ENCODE measurements around the gene KRTAP5-7. TPM values are rescaled to one million over a fixed set of nuclear protein-coding genes. Genes with fewer than 3 reads are reported as not detected.
"Not testable (repeated sequence)": the region's sequence is repeated elsewhere in the genome, so short reads cannot be mapped to it uniquely, and the experiment has no call there.

Gene KRTAP5-7
- total RNA-seq, 1 donor: 0.09 TPM

GRCh38 chr11:71562120-71562519 is 35.1 kb downstream of the KRTAP5-7 start:
- no peak overlapping the region for H3K4me3 ChIP-seq (ENCODE audit: low read depth, low read length)
- no peak for TF ChIP-seq CTCF (IDR thresholded peaks at IDR 0.05; ENCODE audit: insufficient read depth, low read length)
- DNase-seq (ENCODE audit: low read depth): peak; percentile 15

- no peak for TF ChIP-seq CTCF (IDR thresholded peaks at IDR 0.05; ENCODE audit: insufficient read depth, low read length)
- DNase-seq (ENCODE audit: low read depth): peak; percentile 14
Observed at GRCh38 chr11:71563406-71563805, 36.3 kb downstream of the KRTAP5-7 start.

GRCh38 chr11:71564430-71564829 is 37.4 kb downstream of the KRTAP5-7 start:
- DNase-seq (ENCODE audit: low read depth): no peak
- H3K4me3 ChIP-seq (ENCODE audit: low read depth, low read length): no peak overlapping the region
- TF ChIP-seq CTCF (IDR thresholded peaks at IDR 0.05; ENCODE audit: insufficient read depth, low read length): no peak

More at GRCh38 chr11:71563406-71563805, 36.3 kb downstream of the KRTAP5-7 start:
- H3K4me3 ChIP-seq (ENCODE audit: low read depth, low read length): no peak overlapping the region

GRCh38 chr11:71565263-71565662 is 38.2 kb downstream of the KRTAP5-7 start, which contains the start of gene KRTAP5-10:
Gene KRTAP5-10 (plus strand): TSS chr11:71565563. CDS start chr11:71565588, 25 bp downstream.
- no peak within 1 kb of the TSS for H3K4me3 ChIP-seq (ENCODE audit: low read depth, low read length)
- no peak for DNase-seq (ENCODE audit: low read depth)
- no peak for TF ChIP-seq CTCF (IDR thresholded peaks at IDR 0.05; ENCODE audit: insufficient read depth, low read length)

- no peak for TF ChIP-seq CTCF (IDR thresholded peaks at IDR 0.05; ENCODE audit: insufficient read depth, low read length)
- no peak for DNase-seq (ENCODE audit: low read depth)
- H3K4me3 ChIP-seq (ENCODE audit: low read depth, low read length): no peak overlapping the region
Observed at GRCh38 chr11:71566081-71566620, 39.1 kb downstream of the KRTAP5-7 start.

- not testable (repeated sequence) for DNase-seq (ENCODE audit: low read depth); H3K4me3 ChIP-seq (ENCODE audit: low read depth, low read length)
Observed at GRCh38 chr11:71566626-71567599, 39.8 kb downstream of the KRTAP5-7 start.

GRCh38 chr11:71567633-71568032 is 40.6 kb downstream of the KRTAP5-7 start:
- H3K4me3 ChIP-seq (ENCODE audit: low read depth, low read length): not testable (repeated sequence)

More at GRCh38 chr11:71567633-71568032, 40.6 kb downstream of the KRTAP5-7 start:
- not testable (repeated sequence) for DNase-seq (ENCODE audit: low read depth)

Measured in fibroblast of the aortic adventitia (primary cell).